ENCODE measurements around the gene G6PC1.

DNA sequence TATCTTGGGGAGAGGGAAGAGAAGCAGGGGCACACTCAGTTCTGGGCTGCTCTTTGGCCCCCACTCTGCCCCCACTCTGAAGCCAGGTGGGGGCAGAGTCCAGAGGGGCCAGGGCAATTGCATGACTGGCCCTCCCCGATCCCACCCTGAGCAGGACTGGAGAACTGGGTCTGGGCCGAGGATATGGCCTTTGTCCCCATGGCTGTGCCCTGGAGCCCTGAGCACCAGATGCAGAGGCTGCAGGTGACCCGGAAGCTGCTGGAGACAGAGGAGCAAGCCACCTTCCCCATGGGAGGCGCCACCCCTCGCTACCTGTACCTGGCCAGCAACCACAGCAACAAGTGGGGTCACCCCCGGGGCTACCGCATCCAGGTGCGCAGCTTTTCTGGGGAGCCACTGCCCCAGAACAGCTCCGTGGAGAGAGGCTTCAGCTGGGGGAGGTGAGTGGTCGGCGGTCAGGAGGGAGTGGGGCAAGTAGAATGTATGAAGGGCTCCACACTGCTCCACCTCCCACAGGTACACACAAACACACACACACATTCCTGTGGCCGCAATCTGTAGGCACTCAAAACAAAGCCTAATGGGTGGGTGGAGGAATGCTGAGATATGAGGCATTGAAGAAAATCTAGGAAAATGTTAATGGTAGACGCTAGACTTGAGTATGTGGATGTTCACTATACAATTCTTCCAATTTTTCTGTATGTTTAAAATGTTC lies 28.2 kb upstream of the G6PC1 start:
- TF ChIP-seq, protein P1, sequence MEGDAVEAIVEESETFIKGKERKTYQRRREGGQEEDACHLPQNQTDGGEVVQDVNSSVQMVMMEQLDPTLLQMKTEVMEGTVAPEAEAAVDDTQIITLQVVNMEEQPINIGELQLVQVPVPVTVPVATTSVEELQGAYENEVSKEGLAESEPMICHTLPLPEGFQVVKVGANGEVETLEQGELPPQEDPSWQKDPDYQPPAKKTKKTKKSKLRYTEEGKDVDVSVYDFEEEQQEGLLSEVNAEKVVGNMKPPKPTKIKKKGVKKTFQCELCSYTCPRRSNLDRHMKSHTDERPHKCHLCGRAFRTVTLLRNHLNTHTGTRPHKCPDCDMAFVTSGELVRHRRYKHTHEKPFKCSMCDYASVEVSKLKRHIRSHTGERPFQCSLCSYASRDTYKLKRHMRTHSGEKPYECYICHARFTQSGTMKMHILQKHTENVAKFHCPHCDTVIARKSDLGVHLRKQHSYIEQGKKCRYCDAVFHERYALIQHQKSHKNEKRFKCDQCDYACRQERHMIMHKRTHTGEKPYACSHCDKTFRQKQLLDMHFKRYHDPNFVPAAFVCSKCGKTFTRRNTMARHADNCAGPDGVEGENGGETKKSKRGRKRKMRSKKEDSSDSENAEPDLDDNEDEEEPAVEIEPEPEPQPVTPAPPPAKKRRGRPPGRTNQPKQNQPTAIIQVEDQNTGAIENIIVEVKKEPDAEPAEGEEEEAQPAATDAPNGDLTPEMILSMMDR (IDR thresholded peaks at IDR 0.05): no peak
- no peak for TF ChIP-seq EZH2 (IDR thresholded peaks at IDR 0.05; ENCODE audit: borderline replicate concordance, insufficient read depth, low read depth, low read length, poor library complexity, severe bottlenecking)
